ENCODE measurements around the gene C16orf95.
"Not testable (repeated sequence)": the region's sequence is repeated elsewhere in the genome, so short reads cannot be mapped to it uniquely, and the experiment has no call there.

Gene C16orf95

DNA sequence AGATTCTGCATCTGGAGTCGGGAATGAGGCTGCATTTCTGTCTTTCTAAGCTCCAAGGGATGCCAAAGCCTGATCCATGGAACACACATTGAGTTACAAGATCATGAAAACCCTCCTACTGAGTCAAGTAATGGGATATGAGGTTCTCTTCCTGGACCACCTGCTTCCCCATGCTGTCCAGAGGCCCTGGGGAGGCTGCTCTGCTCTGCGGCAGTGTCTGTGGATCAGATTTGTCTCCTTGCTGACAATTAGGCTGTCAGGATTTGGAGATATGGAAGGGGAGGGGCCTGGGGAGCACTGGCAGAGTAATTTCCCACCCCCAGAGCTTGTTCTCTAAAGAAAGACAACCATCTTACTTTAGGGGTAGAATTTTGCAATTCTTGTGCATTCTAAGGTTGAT, 33.0 kb downstream of the C16orf95 start:
- no peak for DNase-seq

DNA sequence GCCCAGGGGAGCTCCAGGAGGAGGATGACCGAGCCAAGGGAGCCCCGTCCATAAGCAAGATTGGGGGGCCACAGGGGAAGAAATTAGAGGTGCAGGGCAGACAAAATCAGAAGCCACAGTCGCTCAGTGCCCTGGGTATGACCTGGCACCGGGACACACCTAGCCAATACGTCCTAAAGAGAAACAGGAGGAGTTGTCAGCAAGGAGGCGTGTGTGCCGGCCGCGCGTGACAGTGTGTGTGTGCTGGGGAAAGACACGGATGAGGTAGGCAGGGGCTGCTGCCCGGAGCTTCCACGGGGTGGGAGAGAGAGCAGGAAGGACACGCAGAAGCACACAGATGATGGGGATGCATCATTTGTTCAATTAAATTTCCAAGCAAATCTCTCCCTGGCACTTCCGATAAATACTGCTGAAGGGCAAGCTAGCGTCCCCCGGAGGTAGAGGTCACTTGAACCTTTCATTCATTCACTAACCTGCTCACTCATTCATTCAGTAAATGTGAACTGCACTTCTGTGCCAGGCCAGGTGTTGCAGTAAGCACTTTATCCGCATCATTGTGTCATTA, 38.0 kb downstream of the C16orf95 start:
- no peak for DNase-seq

DNA sequence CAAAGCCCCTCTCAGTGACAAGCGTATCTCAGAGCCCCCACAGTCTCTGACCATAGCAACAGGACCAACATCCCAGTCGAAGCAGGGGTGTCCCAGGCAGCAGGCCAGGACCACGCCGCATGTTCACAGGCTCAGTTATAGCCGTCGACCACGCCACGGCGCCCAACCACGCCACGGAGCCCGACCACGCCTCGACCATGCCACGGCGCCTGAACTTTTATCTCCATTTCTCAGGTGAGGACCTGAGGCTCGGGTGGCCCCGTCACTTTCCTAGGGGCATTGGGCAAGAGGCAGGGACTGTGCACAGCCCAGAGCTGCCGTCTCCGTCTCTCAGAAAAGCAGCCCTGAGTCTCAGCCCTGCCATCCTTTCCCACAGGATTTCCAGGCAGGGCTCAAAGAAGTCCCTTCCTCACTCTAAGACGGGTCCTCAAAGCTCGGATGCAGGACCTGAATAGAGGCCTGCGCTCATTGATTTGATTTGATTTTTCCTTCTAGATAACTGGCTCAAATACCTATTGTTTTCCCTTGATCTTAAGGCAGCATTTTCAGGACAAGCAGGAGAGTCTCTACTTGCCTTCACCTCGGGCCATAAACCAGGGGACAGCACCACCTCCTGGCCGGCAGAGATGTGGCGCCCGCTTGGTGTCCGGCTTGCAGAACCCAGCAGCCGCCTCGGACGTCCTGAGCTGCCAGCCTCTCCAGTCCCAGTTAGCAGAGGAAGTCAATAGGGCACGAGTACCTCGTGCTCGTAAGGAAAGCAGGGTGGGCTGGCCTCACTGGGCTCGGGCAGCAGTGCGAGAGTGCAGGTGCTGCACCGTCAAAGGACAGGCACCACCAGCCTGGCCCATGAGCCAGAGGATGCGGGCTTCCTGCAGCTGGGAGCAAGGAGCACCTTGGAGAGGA, 38.8 kb downstream of the C16orf95 start:
- DNase-seq: peak; percentile 67

DNA sequence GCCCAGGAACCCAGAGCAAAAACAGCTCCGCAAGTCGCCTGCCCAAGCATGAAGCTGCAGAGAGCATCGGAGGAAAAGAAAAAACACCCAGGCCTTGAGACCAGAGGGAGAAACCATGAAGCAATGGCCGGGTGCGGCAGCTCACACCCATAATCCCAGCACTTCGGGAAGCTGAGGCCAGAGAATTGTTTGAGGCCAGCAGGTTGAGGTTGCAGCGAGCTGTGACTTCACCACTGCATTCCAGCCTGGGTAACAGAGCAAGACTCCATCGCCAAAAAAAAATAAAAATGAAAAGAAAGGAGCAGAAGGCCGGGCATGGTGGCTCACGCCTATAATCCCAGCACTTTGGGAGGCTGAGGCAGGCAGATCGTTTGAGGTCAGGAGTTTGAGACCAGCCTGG, 40.3 kb downstream of the C16orf95 start:
- no peak for DNase-seq

DNA sequence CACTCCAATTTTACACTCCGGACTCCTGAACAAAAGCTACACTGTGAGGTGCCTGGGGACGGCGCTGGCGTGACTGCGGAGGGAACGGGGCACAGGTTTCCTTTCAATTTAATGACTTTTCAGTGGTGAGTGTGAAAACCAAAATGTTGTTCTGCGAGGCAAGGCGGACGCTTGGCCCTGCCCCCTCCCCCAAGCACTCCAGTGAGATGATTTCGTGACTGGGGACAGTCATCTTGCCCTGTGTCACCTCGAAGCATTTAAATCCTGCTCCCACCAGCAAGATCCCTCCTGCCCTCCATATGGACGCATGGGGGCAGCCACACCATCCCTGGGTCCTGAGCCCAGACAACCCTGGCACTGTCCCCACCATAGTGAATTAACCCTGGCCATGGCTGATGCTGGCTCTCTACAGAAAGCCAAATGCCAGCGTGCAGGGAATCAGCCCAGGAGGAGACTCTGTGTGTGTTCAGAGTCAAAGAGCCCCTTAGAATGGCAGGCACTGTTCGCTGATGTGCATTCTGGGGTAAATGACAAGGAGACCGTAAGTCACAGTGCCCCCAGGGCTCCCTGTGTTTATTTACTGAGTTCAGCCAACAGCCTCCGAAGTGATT, 41.0 kb downstream of the C16orf95 start:
- DNase-seq: no peak

DNA sequence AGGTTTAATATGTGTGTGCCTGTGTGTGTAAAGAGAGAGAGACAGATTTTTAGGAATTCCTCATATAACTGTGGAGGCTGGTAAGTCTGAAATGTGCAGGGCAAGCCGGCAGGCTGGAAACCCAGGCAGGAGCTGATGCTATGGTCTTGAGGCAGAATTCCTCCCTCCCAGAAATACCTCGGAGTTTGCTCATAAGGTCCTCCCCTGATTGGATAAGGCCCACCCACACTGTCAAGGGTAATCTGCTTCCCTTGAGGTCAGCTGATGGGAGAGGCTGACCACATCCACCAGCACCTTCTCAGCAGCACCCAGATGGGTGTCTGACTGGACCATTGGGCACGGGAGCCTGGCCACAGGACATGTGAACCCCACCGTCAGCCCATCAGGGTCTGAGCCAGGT, 42.4 kb downstream of the C16orf95 start:
- no peak for DNase-seq

DNA sequence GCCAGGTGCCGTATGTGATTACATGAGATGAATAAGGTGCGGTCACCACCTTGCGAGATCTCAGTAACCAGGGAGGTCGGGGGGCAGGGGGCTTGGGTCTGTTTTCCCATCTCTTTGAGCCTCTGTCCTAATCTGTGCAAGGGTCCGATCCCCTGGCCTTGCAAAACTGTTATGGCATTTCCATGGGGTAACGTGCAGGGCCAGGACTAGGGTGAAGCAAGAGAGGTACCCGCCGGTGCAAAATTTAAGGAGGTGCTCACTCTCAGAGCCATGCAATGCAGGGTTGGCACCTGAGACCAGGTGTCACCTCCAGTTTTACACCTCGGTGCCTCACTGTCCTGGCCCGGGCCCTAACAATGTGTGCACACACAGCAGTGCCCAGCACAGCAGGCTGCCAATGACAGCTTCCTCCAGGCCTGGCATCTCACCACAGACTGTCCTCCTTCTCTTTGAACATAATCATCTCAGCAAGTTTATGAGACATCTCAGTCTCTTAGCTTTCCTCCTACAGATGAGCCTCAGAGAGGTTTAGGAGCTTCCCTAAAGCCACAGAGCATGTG, 43.6 kb downstream of the C16orf95 start:
- DNase-seq: no peak

DNA sequence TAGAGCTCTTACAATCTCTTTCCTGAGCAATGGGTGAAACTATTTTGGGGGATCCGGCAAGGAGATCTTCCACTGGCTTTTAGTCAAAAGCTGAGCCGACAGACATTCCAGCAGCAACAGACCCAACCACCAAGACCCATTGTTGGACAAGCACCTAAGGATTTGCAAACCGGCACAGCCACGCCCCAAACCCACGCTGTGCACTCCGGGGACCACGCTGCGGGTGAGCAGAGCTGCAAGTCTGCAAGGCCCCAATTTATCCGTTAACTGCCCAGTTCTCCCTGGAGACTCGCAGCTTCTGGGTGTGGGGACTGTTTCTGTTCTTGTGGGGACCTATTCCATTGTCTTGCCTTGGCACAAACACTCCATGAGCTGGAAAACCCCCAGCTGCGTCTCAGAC, 45.9 kb downstream of the C16orf95 start:
- no peak for DNase-seq

DNA sequence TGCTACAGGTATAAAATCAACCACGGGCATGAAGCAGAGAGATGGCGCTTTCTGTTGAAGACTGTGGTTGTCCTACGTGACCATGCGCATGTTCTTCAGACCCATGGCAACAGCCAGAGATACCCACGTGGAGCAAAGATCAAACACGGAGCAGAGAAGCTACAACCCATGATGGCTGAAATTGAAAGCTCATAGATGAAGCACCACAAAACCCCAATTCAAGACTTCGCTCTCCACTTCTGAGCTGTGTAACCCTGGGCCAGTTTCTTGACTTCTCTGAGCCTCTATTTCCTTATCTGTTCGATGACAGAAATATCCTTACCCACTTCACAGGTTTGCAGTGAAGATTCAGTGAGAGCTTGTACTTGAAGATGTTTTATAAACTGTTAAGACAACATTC, 49.6 kb downstream of the C16orf95 start:
- DNase-seq: no peak

DNA sequence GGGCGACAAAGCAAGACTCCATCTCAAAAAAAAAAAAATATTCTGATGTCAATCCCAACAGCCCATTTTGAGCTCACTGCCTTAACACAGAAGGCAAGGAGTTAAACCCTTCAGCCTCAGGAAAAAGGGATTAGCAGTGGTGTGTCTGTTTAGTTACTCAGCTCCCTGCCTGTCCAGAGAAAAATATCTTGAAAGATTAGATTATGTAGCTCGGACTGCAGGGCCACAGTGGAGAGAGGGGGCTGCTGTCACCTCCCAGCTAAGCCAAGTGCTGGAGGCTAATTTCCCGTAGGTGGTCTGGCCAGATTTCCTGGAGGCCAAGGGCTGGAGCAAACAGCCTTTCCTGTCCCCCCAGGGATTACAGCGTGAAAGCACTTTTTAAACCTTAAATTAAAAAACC, 50.3 kb downstream of the C16orf95 start:
- DNase-seq: no peak

DNA sequence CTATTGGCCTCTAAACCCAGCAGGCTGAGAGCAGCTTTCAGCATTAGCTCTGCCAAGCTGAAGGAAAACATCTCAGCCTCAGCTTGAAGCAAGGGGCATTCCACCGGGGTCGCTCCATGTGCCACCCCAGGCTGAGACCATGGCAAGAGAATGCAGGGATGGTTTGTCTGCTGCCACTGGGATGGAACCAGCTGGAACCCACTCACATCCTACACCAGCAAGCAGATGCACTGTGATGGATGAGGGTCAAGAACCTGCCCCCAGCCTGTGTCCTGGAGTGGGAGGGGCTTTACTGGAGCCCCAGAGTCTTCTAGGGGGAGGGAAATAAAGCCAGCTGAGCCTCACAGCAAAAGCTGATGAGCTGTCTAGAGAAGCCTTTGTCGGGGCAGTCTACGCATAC, 51.9 kb downstream of the C16orf95 start:
- DNase-seq: no peak

DNA sequence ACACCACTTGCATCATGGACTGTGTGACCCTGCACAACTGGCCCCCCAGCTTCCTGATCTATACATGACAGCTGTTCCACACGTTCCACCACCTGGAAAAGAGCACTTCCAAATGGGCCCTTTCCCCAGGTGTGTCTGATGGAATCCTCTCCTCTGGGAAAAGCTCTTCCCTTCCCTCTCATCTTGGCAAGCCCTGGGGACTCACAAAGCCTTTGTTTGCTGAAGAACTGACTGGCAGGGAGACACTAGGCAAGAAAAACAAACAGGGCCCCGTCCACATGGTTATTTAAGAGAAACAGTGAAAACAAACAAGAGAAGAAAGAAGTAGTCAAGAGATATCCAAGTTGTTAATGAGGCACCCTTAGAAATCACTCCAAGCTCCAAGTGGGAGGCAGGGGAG, 52.6 kb downstream of the C16orf95 start:
- no peak for DNase-seq

DNA sequence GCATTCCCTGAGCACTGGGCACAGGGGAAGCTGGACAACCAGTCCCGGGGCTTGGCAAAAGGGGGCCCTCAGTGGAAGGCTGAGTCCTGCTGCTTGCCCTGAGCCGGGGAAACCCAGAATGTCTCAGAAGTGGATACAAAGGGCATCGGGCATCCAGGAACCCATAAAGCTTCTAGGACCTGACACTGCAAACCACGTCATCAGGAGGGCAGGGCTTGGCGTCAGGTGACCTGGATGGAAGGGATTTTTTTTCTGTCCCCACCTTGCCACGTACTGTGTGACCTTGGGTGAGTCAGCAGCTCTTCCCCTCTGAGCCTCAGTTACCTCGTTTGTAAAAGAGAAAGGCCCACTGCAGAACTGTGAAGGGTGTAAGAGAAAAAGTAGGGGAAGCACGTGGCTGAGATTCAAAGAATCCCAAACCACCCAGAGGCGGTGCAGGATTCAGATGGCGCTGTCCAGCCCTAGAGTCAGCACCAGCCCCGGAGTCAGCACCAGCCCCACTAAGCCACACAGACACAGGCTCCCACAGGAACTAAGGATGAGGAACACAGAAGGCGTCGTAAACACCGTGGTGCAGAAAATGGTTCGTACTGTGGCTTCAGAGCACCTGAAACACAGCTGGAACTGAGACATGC, 53.7 kb downstream of the C16orf95 start:
- no peak for DNase-seq

DNA sequence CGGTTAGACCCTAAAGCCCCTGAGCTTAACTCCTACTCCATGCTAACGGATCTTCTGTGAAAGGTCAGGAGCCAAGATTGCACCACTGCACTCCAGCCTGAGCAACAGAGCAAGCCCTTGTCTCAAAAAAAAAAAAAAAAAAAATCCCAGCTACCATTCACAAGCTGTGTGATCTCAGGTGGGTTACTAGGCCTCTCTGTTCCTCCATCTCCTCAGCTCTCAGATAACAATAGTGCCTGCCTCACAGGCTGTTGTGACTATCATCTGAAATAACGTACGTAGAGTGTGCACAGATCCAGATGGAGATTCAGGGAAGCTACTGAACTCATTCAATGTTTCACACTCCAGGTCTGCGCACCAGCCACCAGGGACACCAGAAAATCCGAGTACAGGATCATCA, 57.8 kb downstream of the C16orf95 start:
- no peak for DNase-seq

DNA sequence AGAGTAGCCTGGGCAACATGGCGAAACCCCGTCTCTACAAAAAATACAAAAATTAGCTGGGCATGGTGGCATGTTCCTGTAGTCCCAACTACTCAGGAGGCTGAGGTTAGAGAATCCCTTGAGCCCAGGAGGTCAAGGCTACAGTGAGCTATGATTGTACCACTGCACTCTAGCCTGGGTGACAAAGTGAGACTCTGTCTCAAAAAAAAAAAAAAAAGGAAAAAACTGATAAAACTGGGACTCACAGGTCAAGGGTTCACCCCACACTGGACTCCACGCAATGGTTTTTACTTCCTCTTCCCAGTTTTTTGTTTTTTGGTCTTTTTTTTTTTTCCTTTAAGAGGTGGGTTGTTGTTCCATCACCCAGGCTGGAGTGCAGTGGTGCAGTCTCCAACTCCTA, 58.5 kb downstream of the C16orf95 start:
- not testable (repeated sequence) for DNase-seq

DNA sequence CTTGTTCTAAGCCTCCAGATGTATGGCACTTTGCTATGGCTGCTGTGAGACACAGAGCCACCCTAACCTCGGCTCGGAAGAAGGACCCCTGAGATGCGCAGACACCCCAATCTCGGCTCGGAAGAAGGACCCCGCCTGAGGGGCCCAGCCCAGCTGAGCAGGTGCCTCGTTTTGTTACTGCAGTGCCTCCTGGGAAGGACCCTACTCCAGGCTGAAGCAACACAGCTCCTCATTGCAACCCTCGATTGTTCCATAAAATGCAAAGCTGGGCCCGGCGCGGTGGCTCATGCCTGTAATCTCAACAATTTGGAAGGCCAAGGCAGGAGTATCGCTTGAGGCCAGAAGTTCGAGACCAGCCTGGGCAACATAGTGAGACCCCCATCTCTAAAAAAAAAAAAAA, 61.3 kb downstream of the C16orf95 start:
- DNase-seq: no peak

DNA sequence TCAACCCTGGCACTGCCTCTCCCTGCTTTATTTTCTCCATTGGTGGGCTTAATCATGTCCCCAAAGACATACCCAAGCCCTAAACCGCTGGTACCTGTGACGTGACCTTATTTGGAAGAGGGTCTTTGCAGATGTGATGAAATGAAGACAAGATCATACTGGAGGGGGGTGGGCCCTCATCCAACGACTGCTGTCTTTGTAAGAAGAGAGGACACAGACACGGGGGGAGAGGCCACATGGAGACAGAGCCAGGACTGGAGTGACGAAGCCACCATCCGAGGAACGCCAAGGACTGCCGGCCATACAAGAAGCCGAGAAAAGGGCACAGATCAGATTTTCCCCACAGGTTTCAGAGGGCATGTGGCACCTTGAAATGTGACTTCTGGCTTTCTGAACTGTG, 62.5 kb downstream of the C16orf95 start:
- DNase-seq: no peak

DNA sequence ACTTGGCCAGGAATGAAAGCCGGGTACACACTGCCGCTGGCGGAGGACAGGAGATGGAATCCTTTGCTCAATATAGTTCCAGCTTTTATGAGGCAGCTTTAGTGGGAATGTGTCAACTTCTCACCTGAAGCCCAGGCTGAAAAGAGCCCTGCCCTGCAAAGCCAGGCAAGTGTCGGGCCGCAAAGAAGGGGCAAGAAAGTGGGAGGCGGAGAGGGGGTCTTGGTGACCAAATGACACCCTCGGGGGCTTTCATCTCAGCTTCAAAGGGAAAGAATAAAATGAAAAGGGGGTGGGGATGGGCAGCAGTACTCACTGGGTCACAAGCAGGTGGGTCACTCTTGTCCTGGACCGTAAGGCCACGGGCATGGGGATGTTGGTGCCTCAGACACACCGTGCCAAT, 62.9 kb downstream of the C16orf95 start:
- no peak for DNase-seq

DNA sequence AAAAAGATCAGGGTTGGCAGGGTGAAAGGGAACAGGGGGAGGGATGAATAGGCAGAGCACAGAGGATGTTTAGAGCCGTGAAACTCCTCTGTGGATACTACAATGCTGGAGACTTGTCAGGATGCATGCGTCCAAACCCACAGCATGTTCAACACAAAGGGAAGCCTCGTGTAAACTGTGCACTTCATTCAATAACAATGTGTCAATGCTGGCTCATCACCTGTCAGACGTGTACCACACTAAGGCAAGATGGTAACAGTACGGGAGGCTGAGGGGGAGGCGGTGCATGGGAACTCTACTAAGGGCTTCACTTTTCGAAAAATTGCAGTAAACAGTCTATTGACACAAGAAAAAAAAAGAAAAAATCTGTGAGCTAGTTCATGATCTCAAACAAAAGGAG, 63.7 kb downstream of the C16orf95 start:
- DNase-seq: no peak

Measured in activated CD8-positive, alpha-beta memory T cell treated with anti-CD3 and anti-CD28 coated beads for 24 hours (primary cell).